Fibroblast of upper back skin (primary cell): ENCODE data around the gene THSD4.
A peak's percentile ranks its signal among the peaks of the same experiment; 100 is the strongest.
"Not testable (repeated sequence)": the region's sequence is repeated elsewhere in the genome, so short reads cannot be mapped to it uniquely, and the experiment has no call there.

Source experiments
- DNase-seq: peaks from one replicate; pipeline ENCODE4 v3.0.0-alpha.2; 2013

Gene THSD4

DNA sequence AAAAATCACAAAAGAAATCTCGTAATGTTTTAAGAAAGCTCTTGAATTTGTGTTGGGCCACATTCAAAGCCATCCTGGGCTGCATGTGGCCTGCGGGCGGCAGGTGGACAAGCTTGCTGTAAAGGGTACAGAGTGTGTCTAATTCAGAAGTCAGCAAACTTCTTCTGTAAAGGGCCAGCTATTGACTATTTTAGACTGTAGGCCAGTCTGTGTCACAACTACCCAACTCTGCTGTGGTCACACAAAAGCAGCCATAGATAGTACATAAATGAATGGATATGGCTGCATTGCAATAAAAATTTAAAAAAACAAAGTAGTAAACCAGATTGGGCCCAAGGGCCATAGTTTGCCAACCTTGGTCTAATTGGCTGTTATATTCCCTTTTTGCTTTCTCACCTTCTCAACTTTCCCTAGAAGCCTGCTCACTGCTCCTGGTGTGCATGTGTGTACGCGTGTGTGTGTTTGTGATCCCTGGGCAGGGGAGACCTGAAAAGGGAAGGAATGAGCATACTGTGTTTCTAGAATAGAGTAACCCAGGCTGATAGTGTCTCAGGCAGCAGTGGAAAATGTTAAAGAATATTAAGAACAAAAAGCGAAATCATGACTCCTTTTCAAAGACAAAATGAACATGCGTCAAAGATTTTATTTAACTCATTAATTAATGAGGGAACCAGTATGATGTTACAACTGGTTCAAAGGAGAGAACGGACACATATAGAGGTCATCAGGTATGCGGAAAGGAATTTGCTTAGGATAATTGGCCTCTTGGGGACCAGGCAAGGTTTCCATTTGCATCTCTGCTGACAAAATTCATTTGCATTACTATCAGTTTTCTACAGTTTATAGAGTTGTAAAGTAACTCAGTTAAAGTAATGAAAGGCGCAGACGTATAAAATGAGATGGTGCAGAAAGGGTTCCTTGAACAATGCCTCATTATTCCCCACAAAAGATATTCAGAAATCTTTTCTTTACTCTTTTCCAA is 248.0 kb downstream of the THSD4 start:
- no peak for DNase-seq

DNA sequence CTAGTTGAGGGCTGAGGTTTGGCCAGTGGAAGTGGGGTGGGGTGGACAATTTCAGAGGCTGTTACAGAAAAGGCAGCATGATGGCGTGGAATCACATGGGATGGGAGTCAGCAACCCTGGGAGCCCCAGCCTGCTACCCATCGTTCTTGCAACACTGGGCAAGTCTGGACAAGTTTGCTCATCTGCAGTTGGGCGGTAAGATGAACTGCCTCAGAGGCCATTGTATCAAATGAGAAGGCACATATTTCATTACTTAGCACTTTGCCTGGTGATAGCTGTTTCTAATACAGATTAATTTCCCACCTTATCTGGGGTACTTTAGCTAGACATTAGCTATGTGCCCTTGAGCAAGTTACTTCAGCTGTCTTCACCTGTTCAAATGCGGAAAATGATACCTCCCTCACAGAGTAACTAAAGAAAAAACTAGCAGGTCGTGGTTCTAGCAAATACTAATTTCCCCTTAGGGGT is 248.9 kb downstream of the THSD4 start:
- no peak for DNase-seq

DNA sequence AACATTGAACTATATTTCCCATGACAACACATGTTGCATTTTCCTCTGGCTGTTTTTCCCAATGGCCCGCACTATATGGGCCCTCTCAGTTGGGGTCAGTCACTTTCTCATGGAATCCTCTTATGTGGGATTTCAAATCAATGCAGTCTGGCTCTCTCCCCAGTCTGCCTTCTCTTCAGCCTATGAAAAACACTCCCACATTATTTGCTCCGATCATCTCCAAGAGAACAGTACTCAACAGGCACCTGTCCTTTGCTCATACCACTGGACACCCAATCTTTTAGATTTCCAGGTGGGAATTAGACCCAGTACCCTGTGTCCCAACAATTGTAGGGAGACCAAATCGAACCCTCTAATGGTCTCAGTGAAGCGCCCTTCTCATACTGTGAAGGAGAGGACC is 251.3 kb downstream of the THSD4 start:
- no peak for DNase-seq

DNA sequence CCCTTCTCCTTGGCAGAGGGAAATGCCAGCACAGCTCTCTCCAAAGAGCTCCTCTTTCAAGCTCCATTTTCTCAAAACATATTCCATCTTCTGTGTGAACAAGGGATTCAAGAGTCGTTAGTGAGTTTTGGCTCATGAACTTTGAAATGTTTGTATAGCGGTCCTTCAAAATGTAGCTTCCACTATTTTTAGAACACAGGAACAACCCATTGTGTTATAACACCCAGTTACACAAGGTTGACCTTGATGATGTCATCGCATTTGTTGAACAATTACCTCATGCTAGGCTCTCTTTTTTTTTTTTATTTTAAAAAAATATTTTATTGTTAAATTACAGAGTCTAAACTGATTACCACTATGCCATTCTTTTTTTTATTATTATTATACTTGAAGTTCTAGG is 251.7 kb downstream of the THSD4 start:
- no peak for DNase-seq

GRCh38 chr15:71367737-71368136 is 252.5 kb downstream of the THSD4 start:
- DNase-seq, result not testable (repeated sequence)

DNA sequence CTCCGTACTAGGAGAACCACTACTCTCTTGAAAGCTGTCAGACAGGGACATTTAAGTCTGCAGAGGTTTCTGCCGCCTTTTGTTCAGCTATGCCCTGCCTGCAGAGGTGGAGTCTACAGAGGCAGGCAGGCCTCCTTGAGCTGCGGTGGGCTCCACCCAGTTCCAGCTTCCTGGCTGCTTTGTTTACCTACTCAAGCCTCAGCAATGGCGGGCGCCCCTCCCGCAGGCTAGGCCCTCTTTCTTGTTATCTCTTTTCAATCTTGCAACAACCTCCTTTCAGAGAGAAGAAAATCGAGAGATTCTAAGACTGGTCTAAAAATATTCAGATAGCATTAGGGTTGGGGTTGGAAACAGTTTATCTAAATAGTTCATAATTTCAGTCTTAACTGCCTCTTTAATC is 257.5 kb downstream of the THSD4 start:
- not testable (repeated sequence) for DNase-seq

DNA sequence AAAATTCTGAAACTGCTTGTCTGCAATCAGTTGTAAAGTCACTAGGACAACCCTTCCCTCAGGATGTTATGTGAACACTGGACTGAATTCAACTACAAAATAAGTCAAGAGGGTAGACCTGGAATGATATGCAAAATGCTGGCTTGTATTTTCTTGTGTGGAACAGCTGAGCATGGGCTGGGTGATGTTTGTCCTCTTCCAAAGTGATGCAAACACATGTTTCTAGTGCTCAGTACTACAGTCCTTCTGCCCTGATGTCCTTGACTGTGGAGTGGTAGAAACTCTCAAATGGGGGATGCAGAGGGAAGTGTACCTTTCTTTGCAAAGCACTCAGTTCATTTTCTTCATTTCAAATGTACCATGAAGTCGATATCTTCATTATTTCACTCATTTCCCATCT is 258.6 kb downstream of the THSD4 start:
- no peak for DNase-seq

DNA sequence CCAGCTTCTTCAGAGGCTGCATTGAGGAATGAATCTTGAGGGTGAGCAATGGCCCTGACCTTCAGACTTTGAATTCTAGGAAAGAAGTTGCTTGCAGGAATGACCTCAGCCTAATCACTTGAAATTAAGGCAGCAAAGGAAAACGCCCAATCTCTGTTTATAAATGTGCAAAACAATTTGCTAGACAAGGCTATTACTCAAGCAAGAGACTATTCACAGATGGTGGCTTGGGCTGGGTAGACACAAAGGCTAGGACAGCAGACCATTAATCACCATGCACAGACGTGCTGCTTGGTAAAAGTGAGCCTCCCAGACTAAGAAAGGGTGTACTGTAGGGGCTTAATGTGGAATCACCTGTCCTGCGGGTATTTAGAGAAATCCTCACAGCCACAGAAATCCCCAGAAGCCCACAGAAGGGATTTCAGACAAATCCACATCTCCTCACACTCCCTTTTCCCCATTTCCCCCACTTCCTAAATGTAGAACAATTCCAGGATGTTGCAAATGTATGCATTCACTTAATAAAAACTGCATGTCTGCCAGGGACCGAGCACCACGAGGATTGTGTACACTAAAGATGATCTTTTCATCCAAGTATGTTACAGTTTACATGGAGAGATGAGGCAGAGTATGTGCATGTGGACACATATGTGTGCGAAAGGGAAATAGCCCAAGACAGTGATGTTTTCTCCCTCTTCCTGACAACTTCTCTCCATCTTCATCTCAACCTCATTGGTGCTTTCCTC is 259.5 kb downstream of the THSD4 start:
- peak; percentile 55 for DNase-seq

- DNase-seq, result no peak
Observed at GRCh38 chr15:71375934-71376333, 260.7 kb downstream of the THSD4 start.

DNA sequence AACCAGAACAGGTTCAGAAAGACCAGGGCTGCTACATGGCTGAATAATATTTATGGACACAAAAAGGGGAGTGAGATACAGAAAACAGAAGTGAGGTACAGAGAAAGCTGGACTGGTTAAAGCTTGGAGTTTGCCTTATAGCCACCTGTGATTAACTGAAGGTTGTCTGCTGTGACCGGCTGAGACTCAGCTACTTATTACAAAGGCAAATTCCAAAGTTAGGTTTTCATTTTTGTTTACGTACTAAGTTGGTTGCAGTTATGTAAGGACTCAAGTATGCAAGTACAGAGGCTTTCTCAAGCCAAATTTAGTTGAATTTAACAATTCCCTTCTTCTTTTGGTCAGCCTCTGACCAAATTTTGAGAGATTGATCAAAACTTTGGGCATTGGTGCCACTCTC is 264.6 kb downstream of the THSD4 start:
- DNase-seq, result no peak

GRCh38 chr15:71380345-71380744 is 265.1 kb downstream of the THSD4 start:
- no peak for DNase-seq

DNA sequence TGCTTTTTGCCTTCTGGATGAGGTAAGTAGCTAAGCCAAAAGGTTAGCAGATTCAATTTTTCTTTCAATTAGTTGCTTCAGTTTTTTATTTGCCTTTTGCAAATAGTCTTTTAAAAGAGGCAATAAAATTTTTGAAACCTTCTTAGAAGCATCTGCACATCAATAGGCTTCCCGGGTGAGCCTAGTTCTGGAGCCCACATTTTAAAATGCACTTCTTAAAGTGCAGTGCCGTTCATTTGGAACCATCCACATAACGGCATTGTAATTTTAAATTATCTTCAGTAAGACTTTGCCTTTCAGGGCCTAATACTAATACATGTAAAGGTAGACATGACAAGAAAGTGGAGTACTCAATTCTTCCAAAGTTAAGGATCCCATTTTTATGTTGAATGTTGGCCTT is 269.2 kb downstream of the THSD4 start:
- no peak for DNase-seq

DNA sequence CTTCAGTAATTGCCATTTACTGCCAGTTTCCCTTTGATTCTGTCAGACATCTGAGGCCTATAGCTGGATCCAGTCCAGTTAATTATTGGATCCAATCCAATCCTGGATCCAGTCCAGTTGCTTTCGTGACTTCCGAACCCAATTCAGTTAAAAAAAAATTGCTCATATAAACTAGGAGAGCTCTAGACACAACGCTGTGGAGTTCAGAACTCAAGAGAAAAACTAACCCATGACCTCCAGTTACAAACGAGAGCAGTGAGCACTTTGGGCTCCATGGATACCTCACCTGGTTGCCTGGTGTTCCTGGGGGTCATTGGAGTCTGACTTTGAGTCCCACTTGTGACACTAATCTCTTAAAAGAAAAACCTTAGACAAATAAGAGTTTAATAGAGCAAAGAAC is 269.8 kb downstream of the THSD4 start:
- peak; percentile 22 for DNase-seq

- DNase-seq, result no peak
Observed at GRCh38 chr15:71385457-71385856, 270.2 kb downstream of the THSD4 start.

DNA sequence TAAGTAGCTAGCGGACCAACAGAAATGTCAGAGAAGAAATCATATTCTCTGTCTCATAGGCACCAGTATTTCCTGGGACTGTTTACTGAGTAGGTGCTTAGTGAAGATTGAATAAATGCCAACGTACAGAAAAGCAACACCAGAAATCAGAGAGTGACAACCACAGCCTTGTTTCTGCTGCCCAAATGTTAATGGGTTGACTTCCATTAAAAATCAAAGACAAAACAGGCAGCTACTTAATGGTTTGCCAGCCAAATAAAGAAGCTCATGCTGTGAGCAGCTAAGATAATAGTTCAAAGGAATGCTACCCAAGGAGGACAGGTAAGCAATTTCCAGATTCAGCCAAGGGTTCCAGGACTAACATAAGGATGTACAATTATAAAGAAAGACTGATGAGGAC is 270.7 kb downstream of the THSD4 start:
- no peak for DNase-seq

DNA sequence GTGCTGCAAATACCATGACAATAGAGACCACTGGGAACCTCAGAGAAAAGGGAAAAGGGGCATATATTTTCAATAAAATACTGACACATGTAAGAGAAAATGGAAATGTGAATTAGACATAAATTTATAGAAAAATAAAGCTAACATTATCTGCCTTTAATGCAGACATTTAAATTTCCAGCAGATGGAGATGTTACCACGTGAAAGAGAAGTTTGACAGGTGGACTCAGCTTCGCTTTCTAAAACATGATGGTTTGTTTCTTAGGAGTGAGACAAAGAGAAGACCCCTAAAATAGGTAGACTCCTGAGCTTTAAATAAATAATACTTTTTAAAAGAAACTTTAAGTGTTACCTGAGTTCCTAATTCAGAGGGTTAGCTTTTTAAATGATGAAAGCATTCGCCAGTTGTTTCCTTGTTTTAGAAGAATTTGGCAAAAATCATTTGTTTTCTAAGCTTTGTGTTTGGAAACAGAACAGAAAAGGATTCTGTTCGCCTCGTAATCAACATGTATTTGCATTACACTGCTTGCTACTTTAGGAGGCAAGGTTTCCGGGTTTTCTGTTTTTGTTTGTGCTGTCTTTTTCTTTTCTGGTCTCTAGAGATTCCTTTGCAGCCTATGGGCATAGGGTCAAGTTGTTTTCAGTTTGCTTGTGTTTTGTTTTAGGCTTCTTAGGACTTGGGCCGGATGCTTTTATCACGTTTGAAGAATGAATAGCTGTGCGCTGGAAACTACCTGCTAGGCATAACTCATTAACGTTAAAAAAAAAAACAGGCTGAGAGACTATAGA is 271.4 kb downstream of the THSD4 start:
- peak; percentile 25 for DNase-seq

DNA sequence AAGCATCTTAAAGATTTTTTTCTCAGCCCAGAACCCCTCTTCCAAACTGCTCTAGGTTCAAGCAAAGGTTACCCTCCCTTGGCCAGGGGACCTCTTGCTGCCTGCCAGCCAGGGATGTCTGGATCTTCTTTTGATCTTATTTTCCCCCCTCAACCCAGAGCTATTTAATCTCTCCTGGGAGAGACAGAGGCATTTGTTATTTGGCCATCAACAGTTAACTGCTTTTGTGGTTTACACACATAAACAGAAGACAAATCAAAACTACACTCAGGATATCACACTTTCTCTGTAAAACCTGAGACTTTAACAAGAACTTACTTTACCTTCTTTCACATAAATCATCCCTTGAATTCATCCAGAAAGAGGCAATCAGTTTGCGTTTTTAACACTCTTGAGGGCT is 272.5 kb downstream of the THSD4 start:
- no peak for DNase-seq

- DNase-seq, result no peak
Observed at GRCh38 chr15:71390096-71390495, 274.8 kb downstream of the THSD4 start.

- DNase-seq, result no peak
Observed at GRCh38 chr15:71391421-71392088, 276.3 kb downstream of the THSD4 start.

- DNase-seq, result peak; percentile 5
Observed at GRCh38 chr15:71392861-71393283, 277.6 kb downstream of the THSD4 start.

GRCh38 chr15:71393383-71393782 is 278.1 kb downstream of the THSD4 start:
- DNase-seq, result no peak

DNA sequence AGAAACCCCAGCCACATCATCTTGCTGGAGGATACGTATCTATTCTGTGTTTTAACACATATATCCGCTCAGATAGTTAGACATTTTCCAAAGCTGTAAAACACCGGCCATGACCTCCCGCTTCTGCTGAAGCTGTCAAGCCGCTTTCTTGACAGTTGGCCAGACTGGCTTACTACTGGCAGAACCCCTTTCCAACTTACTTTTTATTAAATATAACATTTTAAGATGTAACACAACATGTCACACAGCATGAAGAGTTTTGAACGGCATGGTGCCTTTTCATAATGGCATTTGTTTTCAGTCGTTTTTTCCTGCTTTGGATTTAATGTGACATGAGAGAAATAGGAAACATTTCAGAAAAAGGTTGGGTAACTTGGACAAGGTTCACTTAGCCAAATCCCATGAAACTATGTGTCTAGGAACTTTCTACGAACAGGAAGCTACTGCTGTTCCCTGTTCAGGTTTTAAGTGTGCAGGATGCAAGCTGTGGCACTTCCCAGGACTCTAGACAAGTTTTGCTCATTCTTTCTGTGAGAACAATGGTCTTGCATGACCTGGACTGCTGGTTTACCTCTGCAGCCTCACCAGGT is 281.4 kb downstream of the THSD4 start:
- no peak for DNase-seq
